GM12801 (cell line): Measurements from ENCODE around the gene CEP112.

Experiments used
- CTCF ChIP-seq: IDR thresholded peaks from one replicate; pipeline ENCODE4 v1.5.1; 2011; ENCODE audit warnings: control low read depth; ENCODE audit not compliant: insufficient read length; ENCODE audit errors: extremely low read depth

CEP112 gene

GRCh38 chr17:65987988-65988387, 203.9 kb downstream of the CEP112 start:
- no peak for TF ChIP-seq CTCF

GRCh38 chr17:65985571-65985970, 206.4 kb downstream of the CEP112 start:
- no peak for TF ChIP-seq CTCF

- no peak for TF ChIP-seq CTCF
These were observed 207.6 kb downstream of the CEP112 start for GRCh38 chr17:65984299-65984698.

GRCh38 chr17:65978871-65979270, 213.1 kb downstream of the CEP112 start:
- TF ChIP-seq CTCF: no peak

GRCh38 chr17:65977041-65977440, 214.9 kb downstream of the CEP112 start:
- no peak for TF ChIP-seq CTCF

- TF ChIP-seq CTCF: no peak
These were observed 216.1 kb downstream of the CEP112 start for GRCh38 chr17:65975878-65976277.

GRCh38 chr17:65973237-65973636, 218.7 kb downstream of the CEP112 start:
- TF ChIP-seq CTCF: no peak

- no peak for TF ChIP-seq CTCF
These were observed 224.6 kb downstream of the CEP112 start for GRCh38 chr17:65967372-65967771.
